ENCODE measurements around the gene TSR1. TPM values are rescaled to one million over a fixed set of nuclear protein-coding genes. Genes with fewer than 3 reads are reported as not detected.

The TSR1 gene
- total and polyA plus RNA-seq, 12 donors: 12.7 to 74.6 (median 26.1) TPM

- intact Hi-C loops (cut with DNase I): no loop called here
- Histone ChIP-seq H3K27me3 (no peaks in the 10 kb centered on the region), H3K9me3 (replicated peaks in 1 of 3) (no peaks in the 10 kb centered on the region), H3K36me3 (replicated peaks in 1 of 2) (peaks cover 0 to 5% of the 10 kb centered on the region in 2 donors), H3K27ac (no peak overlapping the region), H3K4me3 (no peak overlapping the region), H3K4me1 (replicated peaks in 1 of 2) (peaks cover 0 to 2% of the 10 kb centered on the region in 2 donors)
- WGBS, 4 donors: 85 to 94% (median 88%) methylated on average over 8 of the region's 8 CpGs
- TF ChIP-seq CTCF (IDR thresholded peaks at IDR 0.05) (no peak), POLR2A (IDR thresholded peaks at IDR 0.05) (no peak)
- DNase-seq: no peak
Observed at GRCh38 chr17:2354311-2354710, 18.1 kb upstream of the TSR1 start.

GRCh38 chr17:2351269-2351668 is 15.0 kb upstream of the TSR1 start:
- Histone ChIP-seq H3K27me3 (no peaks in the 10 kb centered on the region), H3K27ac (no peak overlapping the region), H3K4me1 (replicated peaks in 1 of 2) (peaks cover 0 to 11% of the 10 kb centered on the region in 2 donors), H3K4me3 (no peak overlapping the region), H3K9me3 (replicated peaks in 1 of 3) (no peaks in the 10 kb centered on the region), H3K36me3 (replicated peaks in 1 of 2) (no peaks in the 10 kb centered on the region)
- no peak for DNase-seq
- no peak for TF ChIP-seq CTCF (IDR thresholded peaks at IDR 0.05)
- no peak for TF ChIP-seq POLR2A (IDR thresholded peaks at IDR 0.05)
- 84 to 98% (median 97%) methylated on average over 5 to 6 of the region's 6 CpGs for WGBS, 4 donors
- intact Hi-C loops (cut with DNase I): no loop called here

GRCh38 chr17:2347805-2348685 is 11.8 kb upstream of the TSR1 start:
- Histone ChIP-seq H3K4me1 (replicated peaks in 1 of 2) (peaks cover 0 to 15% of the 10 kb centered on the region in 2 donors), H3K27me3 (no peaks in the 10 kb centered on the region), H3K36me3 (replicated peaks in 1 of 2) (peaks cover 0 to 9% of the 10 kb centered on the region in 2 donors), H3K4me3 (no peak overlapping the region), H3K9me3 (replicated peaks in 1 of 3) (no peaks in the 10 kb centered on the region), H3K27ac (peak overlapping the region in 2 of 5 donors; percentile 43 to 45)
- DNase-seq: peak; percentile 41 to 89 (median 83)
- 66 to 75% (median 72%) methylated on average over 11 of the region's 11 CpGs for WGBS, 4 donors
- TF ChIP-seq CTCF (IDR thresholded peaks at IDR 0.05) (no peak), POLR2A (IDR thresholded peaks at IDR 0.05) (peak in 1 of 2 donors; percentile 57)
- intact Hi-C loops (cut with DNase I): loop anchor here in 1 of 2 donors (5.0 kb wide), 1 partner anchor 36 kb away; no protein-coding TSS in a partner anchor

GRCh38 chr17:2346475-2346874 is 10.2 kb upstream of the TSR1 start:
- no peaks in the 10 kb centered on the region for H3K27me3 ChIP-seq
- H3K9me3 ChIP-seq (replicated peaks in 1 of 3): no peaks in the 10 kb centered on the region
- peaks cover 0 to 9% of the 10 kb centered on the region in 2 donors for H3K36me3 ChIP-seq (replicated peaks in 1 of 2)
- WGBS, 4 donors: 85 to 100% (median 95%) methylated on average over 4 to 8 of the region's 8 CpGs
- TF ChIP-seq POLR2A (IDR thresholded peaks at IDR 0.05): no peak
- no peak for TF ChIP-seq CTCF (IDR thresholded peaks at IDR 0.05)
- intact Hi-C loops (cut with DNase I): loop anchor here in 1 of 2 donors (5.0 kb wide), 1 partner anchor 34 kb away; no protein-coding TSS in a partner anchor
- no peak overlapping the region for H3K27ac ChIP-seq
- H3K4me3 ChIP-seq: no peak overlapping the region
- peaks cover 0 to 15% of the 10 kb centered on the region in 2 donors for H3K4me1 ChIP-seq (replicated peaks in 1 of 2)
- peak in 1 of 7 donors; percentile 11 for DNase-seq

Measured in adrenal gland (tissue), 12 donors.